GM19467 (cell line): ENCODE results near the gene FAM221A.
"Not testable (repeated sequence)": the region's sequence is repeated elsewhere in the genome, so short reads cannot be mapped to it uniquely, and the experiment has no call there.

Experiments
- ATAC-seq: cut with Tn5 transposase; IDR thresholded peaks from one replicate; pipeline ENCODE4 v1.9.1; 2021; ENCODE audit warnings: mild to moderate bottlenecking, moderate library complexity; ENCODE audit not compliant: unreplicated experiment

The FAM221A gene

GRCh38 chr7:23698822-23699221, 18.8 kb downstream of the FAM221A start:
- ATAC-seq: no peak

- ATAC-seq: no peak
Observed at GRCh38 chr7:23700046-23700445, 20.0 kb downstream of the FAM221A start.

GRCh38 chr7:23709081-23709750, 29.2 kb downstream of the FAM221A start:
- no peak for ATAC-seq

DNA sequence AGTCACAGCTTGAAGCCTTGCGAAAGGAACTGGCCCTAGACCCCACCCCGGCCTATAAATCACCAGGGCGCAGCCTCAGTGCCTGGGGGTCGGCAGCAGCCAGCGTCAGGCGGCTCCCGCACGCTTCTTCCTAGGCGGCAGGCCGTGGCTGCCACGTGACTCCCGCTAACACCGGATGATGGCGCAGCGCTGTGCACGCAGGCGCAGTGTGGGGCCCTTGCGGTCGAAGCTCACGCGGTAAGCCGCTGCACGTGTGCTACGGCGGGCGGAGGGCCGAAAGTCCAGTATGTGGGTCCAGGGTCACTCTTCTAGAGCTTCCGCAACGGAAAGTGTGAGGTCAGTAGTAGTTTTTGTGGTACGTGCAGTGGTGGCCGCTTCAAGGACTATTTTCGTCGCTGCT, 30.0 kb downstream of the FAM221A start, which contains the start of gene STK31:
Gene STK31, plus strand, starts transcription at position 220 of the 400 bp plus-strand sequence. Its CDS starts 67 bp downstream, at position 287.
- ATAC-seq: no peak

DNA sequence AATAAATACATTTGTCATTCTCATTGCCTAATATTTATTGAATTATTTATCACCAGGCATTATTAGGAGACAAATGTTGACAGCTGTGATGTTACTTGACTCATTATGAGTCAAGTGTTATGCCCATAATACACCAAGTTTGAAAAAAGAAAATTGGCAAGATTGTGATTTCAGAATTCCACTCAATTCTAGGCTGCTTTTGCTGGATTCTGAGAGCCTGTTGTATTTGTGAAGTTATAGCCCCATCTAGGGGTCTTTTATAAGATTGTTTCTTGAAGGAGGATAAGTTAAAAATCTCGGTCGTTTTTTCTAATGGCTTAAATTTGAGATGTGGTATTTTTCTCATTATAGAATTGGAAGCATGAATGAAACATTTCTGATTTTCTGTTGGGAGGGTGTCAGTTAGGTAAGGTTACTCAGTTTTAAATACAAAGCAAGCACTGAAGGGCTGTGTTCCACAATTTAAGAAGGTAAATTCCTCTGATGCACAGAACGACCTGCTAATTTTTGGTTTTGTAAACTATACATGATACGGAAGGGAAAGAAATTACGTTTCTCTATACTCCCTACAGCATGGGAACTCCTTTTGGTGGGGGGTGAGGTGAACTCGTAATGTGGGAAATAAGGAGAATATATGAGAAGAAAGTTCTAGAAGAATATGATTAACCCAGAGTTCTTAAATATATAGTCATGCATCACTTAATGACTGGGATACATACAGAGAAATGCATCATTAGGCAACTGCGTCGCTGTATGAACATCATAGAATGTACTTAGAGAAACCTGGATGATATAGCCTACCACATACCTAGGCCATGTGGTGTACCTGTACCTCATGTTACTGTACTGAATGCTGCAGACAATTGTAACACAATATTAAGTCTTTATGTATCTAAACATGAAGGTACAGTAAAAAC, 32.6 kb downstream of the FAM221A start:
- ATAC-seq: no peak

DNA sequence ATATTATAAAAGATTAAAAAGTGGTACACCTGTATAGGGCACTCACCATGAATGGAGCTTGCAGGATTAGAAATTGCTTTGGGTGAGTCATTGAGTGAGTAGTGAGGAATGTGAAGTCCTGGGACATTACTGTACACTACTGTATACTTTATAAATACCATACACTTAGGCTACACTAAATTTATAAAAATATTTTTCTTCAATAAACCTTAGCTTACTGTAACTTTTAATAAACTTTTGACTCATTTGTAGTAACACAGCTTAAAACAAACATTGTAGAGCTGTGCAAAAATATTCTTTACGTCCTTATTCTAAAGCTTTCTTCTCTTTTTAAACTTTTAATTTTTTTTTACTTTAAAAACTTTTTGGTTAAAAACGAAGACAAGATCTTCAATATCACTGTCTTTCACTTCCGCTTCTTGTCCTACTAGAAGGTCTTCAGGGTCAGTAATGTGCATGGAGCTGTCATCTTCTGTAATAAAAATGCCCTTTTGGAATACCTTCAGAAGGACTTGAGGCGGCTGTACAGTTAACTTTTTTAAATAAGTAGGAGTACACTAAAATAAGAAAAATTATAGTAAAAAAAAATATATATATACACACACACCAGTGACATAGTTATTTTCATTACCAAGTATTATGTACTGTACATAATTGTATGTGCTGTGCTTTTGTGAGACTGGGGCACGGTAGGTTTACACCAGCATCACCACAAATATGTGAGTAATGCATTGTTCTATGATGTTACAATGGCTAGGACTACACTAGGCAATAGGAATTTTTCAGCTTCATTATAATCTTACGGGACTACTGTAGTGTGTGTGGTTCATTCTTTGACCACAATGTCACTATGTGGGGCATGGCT, 33.5 kb downstream of the FAM221A start:
- no peak for ATAC-seq

DNA sequence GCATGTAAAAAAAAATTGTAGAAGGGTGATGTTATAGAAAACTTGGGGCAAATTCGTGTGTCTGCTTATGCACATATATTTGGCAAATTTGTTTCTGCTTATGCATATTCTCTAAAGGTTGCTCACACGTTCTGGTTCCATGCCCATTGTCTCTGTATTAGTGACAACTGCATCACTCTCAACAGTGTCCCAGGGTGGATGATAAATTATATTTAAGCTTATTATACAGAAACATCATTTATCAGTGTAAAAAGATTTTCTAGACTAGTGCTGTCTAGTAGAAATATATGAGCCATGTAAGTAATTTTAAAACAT, 34.1 kb downstream of the FAM221A start:
- no peak for ATAC-seq

DNA sequence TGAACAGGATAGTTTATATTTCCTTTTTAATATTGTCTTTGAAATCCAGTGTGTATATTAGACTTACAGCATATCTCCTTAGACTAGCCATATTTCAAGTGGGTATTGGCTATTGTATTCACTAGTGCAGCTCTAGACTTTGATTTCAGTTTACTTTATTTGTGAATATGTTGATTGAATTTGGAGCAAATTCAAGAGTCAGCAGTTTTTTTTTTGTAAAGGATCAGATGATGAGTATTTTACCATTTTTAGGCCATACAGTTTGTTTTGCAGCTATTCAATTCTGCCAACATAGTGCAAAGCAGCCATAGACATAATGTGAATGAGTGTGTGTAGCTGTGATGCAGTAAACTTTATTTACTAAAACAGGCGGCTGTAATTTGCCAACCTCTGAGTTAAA, 34.6 kb downstream of the FAM221A start:
- ATAC-seq: no peak

DNA sequence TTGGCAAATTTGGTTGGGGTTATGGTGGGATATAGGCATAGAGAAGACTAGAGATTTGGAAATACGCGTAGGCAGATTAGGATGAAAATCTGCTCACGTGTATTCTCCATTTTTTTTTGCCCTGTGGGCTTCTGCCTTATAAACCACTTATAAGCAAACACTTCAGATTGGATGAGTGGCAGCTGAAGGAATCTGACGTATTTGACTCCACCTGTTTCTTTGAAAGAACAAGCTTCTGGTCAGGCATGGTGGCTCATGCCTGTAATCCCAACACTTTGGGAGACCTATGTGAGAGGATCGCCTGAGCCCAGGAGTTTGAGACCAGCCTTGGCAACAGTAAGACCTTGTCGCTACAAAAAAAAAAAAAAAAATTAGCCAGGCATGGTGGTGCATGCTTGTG, 35.1 kb downstream of the FAM221A start:
- no peak for ATAC-seq

GRCh38 chr7:23717788-23718187, 37.8 kb downstream of the FAM221A start:
- ATAC-seq: no peak

DNA sequence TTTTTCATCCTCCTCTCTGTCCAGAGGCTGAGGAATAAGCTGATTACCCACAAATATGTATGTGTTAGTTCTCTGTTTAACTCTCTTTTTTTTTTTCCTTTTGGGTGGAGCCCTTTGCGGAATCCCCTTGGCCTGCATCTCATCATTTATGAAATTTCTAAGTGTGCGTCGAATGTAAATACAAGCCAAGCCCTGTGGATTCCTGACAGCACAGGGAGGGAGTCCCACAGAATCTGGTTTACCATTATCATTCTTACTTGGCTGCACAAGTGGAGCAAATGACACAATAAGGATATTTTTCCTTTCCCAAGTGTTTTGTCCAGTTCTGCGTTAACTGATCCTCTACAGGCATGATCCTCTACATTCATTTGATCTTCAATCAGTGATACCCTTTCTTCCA, 41.5 kb downstream of the FAM221A start:
- no peak for ATAC-seq

GRCh38 chr7:23722587-23723216, 42.7 kb downstream of the FAM221A start:
- ATAC-seq: not testable (repeated sequence)

DNA sequence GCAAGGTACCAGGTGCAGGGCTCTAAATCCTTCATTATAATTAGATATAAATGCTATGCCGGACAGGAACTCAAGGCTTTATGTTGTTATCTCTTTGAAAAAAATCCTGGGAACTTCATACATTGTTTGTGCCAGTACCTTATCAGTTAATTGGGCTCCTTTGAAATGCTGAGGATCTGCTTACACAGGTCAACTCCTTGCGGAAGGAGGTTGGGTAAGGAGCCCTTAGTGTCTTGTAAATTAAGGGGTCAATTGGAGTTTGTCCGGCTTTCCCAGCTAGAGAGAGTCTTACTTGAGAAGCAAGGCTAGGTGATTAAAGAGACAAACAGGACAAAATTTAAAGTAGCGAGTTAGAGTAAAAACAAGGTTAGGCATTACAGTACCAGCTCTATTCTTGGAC, 44.1 kb downstream of the FAM221A start:
- ATAC-seq: not testable (repeated sequence)

- ATAC-seq: no peak
Observed at GRCh38 chr7:23742051-23742450, 62.1 kb downstream of the FAM221A start.

GRCh38 chr7:23743226-23743625, 63.2 kb downstream of the FAM221A start:
- no peak for ATAC-seq

- ATAC-seq: no peak
Observed at GRCh38 chr7:23746629-23747028, 66.6 kb downstream of the FAM221A start.

GRCh38 chr7:23751852-23752251, 71.9 kb downstream of the FAM221A start:
- ATAC-seq: no peak
